ENCODE measurements around the gene CPNE6.
A peak's percentile ranks its signal among the peaks of the same experiment; 100 is the strongest.

CPNE6 gene

GRCh38 chr14:24110523-24110922 is 39.2 kb downstream of the CPNE6 start:
- no peak overlapping the region for H3K4me3 ChIP-seq (replicated peaks; ENCODE audit: low read depth, low read length)
- DNase-seq (ENCODE audit: low read depth) = no peak
- no peak for TF ChIP-seq CTCF (IDR thresholded peaks at IDR 0.05; ENCODE audit: low read length, missing control alignments)

DNA sequence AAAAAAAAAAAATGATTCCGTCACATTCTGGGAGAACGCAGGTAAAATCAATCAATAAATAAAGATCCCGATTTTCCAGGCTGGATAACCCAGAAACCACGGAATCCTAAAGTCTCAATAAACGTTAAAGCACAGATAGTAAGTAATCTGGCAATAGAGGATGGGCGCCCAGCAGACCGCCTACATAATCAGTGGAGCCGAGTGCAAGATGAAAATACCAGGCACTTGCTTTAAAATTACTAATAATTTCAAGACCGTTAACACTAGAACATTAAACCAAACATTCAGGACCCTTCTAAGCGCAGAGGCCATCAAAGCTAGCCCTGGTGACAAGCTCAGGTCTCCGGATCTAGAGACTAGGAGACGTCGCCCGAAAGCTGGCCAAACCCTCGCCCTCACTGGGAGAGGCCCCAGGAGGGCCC is 42.0 kb downstream of the CPNE6 start:
- DNase-seq (ENCODE audit: low read depth) = no peak
- TF ChIP-seq CTCF (IDR thresholded peaks at IDR 0.05; ENCODE audit: low read length, missing control alignments) = no peak
- H3K4me3 ChIP-seq (replicated peaks; ENCODE audit: low read depth, low read length) = peak overlapping the region; percentile 96

DNA sequence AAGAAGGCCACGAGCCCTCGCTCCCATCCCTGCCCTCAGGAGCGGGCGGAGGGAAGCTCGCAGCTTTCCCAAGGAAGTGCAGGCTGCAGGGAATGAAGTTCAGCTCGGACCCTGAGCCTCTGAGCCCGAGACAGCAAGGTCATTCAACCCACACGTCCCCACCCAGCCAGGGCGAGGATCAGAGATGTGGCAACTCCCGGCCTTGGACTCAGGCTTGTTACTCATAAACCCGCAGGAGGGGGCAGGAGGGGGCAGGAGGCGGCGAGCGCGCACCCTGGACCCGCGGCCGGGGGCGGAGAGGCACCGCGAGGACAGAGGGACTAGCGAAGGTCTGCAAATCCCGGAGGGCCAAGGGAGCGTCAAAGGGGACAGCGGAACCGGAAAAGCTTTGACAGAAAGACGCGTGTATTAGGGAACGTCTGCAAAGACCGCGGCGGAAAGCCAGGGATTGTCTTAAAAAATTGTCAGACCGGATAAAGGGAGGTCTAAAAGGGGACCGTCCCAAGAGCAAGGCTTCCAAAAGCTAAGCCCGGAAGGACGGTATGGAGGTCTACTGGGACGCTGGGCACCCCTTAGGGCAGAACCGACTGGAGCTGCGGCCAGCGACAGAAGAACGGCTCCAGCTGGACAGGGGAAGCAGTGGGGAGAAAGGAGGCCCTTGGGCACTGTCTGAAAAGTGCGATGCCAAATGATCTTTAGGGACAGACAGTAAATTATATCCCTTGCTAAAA is 42.6 kb downstream of the CPNE6 start:
- TF ChIP-seq CTCF (IDR thresholded peaks at IDR 0.05; ENCODE audit: low read length, missing control alignments) = no peak
- peak overlapping the region; percentile 96 for H3K4me3 ChIP-seq (replicated peaks; ENCODE audit: low read depth, low read length)
- peak; percentile 84 for DNase-seq (ENCODE audit: low read depth)

DNA sequence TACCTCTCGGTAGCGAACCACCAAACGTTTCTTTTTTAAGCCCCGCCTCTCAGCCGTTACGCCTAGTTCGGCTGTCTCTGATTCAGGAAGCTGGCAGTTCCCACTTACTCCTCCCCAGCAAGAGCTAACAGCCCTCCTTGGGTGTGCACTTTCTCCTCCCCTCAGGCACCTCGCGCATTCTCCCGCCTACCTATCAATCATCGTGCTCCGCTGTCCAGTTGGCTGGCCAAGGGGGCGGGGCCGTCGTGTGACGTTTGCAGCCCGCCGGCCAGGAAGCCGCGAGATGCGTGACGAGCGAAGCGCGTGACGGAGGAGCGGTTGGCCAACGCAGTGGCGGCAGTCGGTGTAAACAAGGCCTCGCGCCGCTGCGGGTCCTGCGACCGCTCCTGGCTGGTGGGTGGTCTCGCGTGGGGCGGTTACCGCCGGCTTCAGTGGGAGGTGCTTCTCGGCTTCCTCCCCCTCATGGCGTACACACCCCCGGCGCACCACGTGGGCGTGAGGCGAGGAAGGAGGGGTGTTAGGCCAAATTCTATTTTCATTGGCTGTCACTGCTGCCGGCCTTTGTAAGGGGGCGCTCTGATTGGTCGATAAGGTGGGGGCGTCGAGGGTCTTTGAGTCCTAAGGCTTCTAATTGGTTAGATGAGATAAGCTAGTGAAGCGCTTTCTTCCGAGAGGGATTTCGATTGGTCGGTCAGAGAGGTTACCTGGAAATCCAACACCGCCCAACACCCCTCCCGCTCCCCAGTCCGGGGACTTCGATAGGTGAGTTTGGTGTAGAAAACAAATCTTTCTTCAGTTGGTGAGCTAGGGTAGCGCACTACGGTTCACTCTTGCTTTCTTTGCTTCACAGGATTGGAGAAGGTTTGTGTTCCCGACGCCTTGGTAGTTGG is 43.4 kb downstream of the CPNE6 start, which contains the start of the genes DCAF11 and NRL:
Gene DCAF11, plus strand, starts transcription at position 246 of the 890 bp plus-strand sequence. CDS start 818 bp downstream, outside the sequence.
Gene NRL, minus strand, starts transcription at position 418 of the 890 bp plus-strand sequence. CDS start 32,101 bp downstream, outside the sequence.
- peak within 1 kb of the TSS; percentile 96 for H3K4me3 ChIP-seq (replicated peaks; ENCODE audit: low read depth, low read length)
- TF ChIP-seq CTCF (IDR thresholded peaks at IDR 0.05; ENCODE audit: low read length, missing control alignments) = no peak
- DNase-seq (ENCODE audit: low read depth) = peak; percentile 100

- DNase-seq (ENCODE audit: low read depth) = no peak
- H3K4me3 ChIP-seq (replicated peaks; ENCODE audit: low read depth, low read length) = peak overlapping the region; percentile 96
- TF ChIP-seq CTCF (IDR thresholded peaks at IDR 0.05; ENCODE audit: low read length, missing control alignments) = no peak
Measured at GRCh38 chr14:24115422-24116127, 44.2 kb downstream of the CPNE6 start.

DNA sequence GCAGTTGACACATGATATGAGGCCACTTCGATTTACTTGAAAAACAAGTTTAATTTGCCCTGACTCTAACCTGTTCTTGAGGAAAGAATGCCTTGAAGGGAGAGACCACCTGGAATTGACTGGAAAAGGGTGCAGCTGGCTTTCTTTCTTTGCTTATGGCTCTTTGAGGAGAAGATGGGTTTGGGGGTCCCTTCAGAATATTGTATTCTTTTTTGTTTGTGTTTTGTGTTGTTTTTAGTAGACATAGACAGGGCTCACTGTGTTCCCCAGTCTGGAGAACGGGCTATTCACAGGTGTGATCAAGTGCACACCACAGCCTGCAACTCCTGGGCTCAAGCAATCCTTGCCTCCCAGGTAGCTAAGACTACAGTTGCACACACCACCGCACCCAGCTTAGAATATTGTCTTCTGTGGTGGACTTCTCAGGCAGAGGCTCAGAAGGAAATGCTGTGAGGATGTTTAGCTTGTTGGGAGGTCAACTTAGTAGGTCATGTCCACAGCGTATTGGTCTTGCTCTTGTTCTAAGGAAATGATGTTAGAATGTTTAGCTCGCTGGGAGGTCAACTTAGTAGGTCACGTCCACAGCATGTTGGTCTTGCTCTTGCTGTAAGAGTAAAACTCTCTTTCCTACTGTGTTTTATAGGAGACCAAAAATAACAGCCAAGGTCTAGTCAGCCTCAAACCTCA is 44.9 kb downstream of the CPNE6 start:
- no peak overlapping the region for H3K4me3 ChIP-seq (replicated peaks; ENCODE audit: low read depth, low read length)
- DNase-seq (ENCODE audit: low read depth) = no peak
- TF ChIP-seq CTCF (IDR thresholded peaks at IDR 0.05; ENCODE audit: low read length, missing control alignments) = no peak
